ENCODE data around the gene EN1. TPM values are rescaled to one million over a fixed set of nuclear protein-coding genes. Genes with fewer than 3 reads are reported as not detected.

The EN1 gene
- total and polyA plus RNA-seq, 2 of the 13 experiments (the other 11 are each of a cell fraction or from before 2014, with no cell fraction given) = not detected

DNA sequence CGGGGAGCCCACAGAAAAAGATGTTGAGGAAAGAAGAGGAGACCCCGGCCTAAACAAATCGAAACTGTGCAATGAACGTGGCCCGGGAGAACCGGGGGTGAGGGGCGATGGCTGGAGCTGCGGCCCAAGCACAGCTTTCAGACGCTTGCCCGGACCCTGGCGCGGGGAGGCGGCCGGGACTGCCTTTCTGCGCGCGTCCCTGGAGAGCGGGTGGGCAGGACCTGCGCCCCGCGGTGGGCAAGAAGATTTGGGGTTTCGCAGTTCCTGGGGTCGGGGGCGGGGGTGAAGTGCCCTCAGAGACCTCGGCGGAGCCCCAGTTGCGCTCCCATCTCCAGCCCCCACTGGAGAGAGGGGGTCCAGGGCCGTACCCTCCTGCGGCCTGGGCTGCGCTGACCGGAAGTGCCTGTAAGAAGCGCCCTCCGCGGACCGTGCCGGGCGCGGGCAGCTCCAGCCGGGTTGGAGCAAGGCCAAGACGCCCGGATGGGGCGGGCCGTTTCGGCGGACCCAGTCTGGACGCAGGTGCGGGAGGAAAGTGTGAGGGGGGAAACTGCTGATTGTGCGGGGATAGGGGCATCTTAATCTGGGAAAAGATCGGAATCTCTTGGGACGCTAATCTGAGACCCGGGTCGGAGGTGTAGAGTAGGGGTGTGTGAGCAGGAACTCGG lies 11.6 kb downstream of the EN1 start (continued):
- TF ChIP-seq EEA1 (CRISPR knock-in tag; IDR thresholded peaks at IDR 0.05; ENCODE audit: borderline replicate concordance) (no peak), SMC3 (IDR thresholded peaks at IDR 0.05; ENCODE audit: low read length) (no peak), HCFC1 (IDR thresholded peaks at IDR 0.05; ENCODE audit: low read depth, low read length) (no peak), KMT2A (CRISPR knock-in tag; IDR thresholded peaks at IDR 0.05) (no peak), NFKB2 (CRISPR knock-in tag; IDR thresholded peaks at IDR 0.05; ENCODE audit: borderline replicate concordance) (peak; percentile 28; the same call in 1 of the 2 replicates), ZNF556 (CRISPR knock-in tag; IDR thresholded peaks at IDR 0.05; ENCODE audit: borderline replicate concordance) (no peak), ZNF772 (CRISPR knock-in tag; IDR thresholded peaks at IDR 0.05) (no peak), ZNF501 (CRISPR knock-in tag; IDR thresholded peaks at IDR 0.05) (0 out of 2 replicates have a peak, but pooled peaks have one; percentile 19), CBFB (CRISPR knock-in tag; IDR thresholded peaks at IDR 0.05) (no peak), ERF (CRISPR knock-in tag; IDR thresholded peaks at IDR 0.05) (no peak), ELF4 (CRISPR knock-in tag; IDR thresholded peaks at IDR 0.05; ENCODE audit: borderline replicate concordance) (no peak), GABPA (IDR thresholded peaks at IDR 0.05; ENCODE audit: low read depth, low read length) (peak; percentile 49; the same call in 1 of the 2 replicates), GABPA (CRISPR knock-in tag; IDR thresholded peaks at IDR 0.05; ENCODE audit: low read depth) (peak; percentile 66), ZNF33B (CRISPR knock-in tag; IDR thresholded peaks at IDR 0.05) (no peak), ZNF746 (CRISPR knock-in tag; IDR thresholded peaks at IDR 0.05) (no peak), GATAD2A (CRISPR knock-in tag; IDR thresholded peaks at IDR 0.05) (no peak)
- TF ChIP-seq, protein P1, sequence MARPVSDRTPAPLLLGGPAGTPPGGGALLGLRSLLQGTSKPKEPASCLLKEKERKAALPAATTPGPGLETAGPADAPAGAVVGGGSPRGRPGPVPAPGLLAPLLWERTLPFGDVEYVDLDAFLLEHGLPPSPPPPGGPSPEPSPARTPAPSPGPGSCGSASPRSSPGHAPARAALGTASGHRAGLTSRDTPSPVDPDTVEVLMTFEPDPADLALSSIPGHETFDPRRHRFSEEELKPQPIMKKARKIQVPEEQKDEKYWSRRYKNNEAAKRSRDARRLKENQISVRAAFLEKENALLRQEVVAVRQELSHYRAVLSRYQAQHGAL (CRISPR knock-in tag; IDR thresholded peaks at IDR 0.05; ENCODE audit: not compliant biosample characterization) = no peak
- TF ChIP-seq, protein P2, sequence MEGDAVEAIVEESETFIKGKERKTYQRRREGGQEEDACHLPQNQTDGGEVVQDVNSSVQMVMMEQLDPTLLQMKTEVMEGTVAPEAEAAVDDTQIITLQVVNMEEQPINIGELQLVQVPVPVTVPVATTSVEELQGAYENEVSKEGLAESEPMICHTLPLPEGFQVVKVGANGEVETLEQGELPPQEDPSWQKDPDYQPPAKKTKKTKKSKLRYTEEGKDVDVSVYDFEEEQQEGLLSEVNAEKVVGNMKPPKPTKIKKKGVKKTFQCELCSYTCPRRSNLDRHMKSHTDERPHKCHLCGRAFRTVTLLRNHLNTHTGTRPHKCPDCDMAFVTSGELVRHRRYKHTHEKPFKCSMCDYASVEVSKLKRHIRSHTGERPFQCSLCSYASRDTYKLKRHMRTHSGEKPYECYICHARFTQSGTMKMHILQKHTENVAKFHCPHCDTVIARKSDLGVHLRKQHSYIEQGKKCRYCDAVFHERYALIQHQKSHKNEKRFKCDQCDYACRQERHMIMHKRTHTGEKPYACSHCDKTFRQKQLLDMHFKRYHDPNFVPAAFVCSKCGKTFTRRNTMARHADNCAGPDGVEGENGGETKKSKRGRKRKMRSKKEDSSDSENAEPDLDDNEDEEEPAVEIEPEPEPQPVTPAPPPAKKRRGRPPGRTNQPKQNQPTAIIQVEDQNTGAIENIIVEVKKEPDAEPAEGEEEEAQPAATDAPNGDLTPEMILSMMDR (CRISPR knock-in tag; IDR thresholded peaks at IDR 0.05) = 0 out of 2 replicates have a peak, but pooled peaks have one; percentile 9
- TF ChIP-seq, protein P3, sequence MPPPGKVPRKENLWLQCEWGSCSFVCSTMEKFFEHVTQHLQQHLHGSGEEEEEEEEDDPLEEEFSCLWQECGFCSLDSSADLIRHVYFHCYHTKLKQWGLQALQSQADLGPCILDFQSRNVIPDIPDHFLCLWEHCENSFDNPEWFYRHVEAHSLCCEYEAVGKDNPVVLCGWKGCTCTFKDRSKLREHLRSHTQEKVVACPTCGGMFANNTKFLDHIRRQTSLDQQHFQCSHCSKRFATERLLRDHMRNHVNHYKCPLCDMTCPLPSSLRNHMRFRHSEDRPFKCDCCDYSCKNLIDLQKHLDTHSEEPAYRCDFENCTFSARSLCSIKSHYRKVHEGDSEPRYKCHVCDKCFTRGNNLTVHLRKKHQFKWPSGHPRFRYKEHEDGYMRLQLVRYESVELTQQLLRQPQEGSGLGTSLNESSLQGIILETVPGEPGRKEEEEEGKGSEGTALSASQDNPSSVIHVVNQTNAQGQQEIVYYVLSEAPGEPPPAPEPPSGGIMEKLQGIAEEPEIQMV (CRISPR knock-in tag; IDR thresholded peaks at IDR 0.05; ENCODE audit: low read depth) = peak; percentile 78; the same call in 1 of the 2 replicates
- TF ChIP-seq, protein P4, sequence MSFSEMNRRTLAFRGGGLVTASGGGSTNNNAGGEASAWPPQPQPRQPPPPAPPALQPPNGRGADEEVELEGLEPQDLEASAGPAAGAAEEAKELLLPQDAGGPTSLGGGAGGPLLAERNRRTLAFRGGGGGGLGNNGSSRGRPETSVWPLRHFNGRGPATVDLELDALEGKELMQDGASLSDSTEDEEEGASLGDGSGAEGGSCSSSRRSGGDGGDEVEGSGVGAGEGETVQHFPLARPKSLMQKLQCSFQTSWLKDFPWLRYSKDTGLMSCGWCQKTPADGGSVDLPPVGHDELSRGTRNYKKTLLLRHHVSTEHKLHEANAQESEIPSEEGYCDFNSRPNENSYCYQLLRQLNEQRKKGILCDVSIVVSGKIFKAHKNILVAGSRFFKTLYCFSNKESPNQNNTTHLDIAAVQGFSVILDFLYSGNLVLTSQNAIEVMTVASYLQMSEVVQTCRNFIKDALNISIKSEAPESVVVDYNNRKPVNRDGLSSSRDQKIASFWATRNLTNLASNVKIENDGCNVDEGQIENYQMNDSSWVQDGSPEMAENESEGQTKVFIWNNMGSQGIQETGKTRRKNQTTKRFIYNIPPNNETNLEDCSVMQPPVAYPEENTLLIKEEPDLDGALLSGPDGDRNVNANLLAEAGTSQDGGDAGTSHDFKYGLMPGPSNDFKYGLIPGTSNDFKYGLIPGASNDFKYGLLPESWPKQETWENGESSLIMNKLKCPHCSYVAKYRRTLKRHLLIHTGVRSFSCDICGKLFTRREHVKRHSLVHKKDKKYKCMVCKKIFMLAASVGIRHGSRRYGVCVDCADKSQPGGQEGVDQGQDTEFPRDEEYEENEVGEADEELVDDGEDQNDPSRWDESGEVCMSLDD (CRISPR knock-in tag; IDR thresholded peaks at IDR 0.05; ENCODE audit: borderline replicate concordance) = no peak
- TF ChIP-seq, protein P5, sequence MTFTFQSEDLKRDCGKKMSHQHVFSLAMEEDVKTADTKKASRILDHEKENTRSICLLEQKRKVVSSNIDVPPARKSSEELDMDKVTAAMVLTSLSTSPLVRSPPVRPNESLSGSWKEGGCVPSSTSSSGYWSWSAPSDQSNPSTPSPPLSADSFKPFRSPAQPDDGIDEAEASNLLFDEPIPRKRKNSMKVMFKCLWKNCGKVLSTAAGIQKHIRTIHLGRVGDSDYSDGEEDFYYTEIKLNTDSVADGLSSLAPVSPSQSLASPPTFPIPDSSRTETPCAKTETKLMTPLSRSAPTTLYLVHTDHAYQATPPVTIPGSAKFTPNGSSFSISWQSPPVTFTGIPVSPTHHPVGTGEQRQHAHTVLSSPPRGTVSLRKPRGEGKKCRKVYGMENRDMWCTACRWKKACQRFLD (CRISPR knock-in tag; IDR thresholded peaks at IDR 0.05; ENCODE audit: borderline replicate concordance) = no peak
- TF ChIP-seq, protein P6, sequence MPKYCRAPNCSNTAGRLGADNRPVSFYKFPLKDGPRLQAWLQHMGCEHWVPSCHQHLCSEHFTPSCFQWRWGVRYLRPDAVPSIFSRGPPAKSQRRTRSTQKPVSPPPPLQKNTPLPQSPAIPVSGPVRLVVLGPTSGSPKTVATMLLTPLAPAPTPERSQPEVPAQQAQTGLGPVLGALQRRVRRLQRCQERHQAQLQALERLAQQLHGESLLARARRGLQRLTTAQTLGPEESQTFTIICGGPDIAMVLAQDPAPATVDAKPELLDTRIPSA (CRISPR knock-in tag; IDR thresholded peaks at IDR 0.05; ENCODE audit: borderline replicate concordance) = 0 out of 2 replicates have a peak, but pooled peaks have one; percentile 44
